Tibial artery (tissue), 4 donors: ENCODE data around the gene APOA1.

Source experiments
- DNase-seq, 2 donors: peaks; one replicate each; pipeline ENCODE4 v3.0.0-alpha.2; 2019
- H3K27ac ChIP-seq, 2 donors: fragments of 200-600 bp; sonication (generic) in 1 of 2; 1 replicate in 1 of 2; 2 replicates in 1 of 2; pipeline ENCODE4 v1.5.1; 2018 to 2019; ENCODE audit warnings: mild to moderate bottlenecking in 1 of 2
- H3K27me3 ChIP-seq, 2 donors: fragments of 200-600 bp; sonication (generic) in 1 of 2; one replicate each; pipeline versions ENCODE4 v1.5.1 to v1.6.0; 2016 to 2019
- H3K36me3 ChIP-seq, 3 donors: fragments of 200-600 bp; sonication (generic) in 2 of 3; one replicate each; pipeline ENCODE4 v1.5.1; 2016 to 2019; ENCODE audit warnings: mild to moderate bottlenecking in 2 of 3
- H3K4me1 ChIP-seq, 4 donors: fragments of 200-600 bp; sonication (generic) in 2 of 4; 1 replicate in 3 of 4; 2 replicates in 1 of 4; pipeline ENCODE4 v1.5.1; 2016 to 2019
- H3K4me3 ChIP-seq, 2 donors: fragments of 200-600 bp; sonication (generic) in 1 of 2; 1 replicate in 1 of 2; 2 replicates in 1 of 2; pipeline ENCODE4 v1.5.1; 2018 to 2019; ENCODE audit warnings: mild to moderate bottlenecking in 2 of 2
- H3K9me3 ChIP-seq, 3 donors: fragments of 200-600 bp; sonication (generic) in 1 of 3; one replicate each; pipeline ENCODE4 v1.5.1; 2016 to 2019
- CTCF ChIP-seq, 2 experiments: fragments of 200-600 bp in 1 of 2; fragments of 450-650 bp in 1 of 2; IDR thresholded peaks; one replicate each; pipeline ENCODE4 v1.5.1; 2017 to 2019; ENCODE audit warnings: antibody characterized with exemption in 2 of 2, mild to moderate bottlenecking in 1 of 2, moderate library complexity in 1 of 2
- intact Hi-C: fragments of 100-400 bp; cut with DNase I; formaldehyde crosslinking; loops from one replicate; pipeline ENCODE4 v1.15.0; 2023; ENCODE audit warnings: low total_unique reads

Gene APOA1

GRCh38 chr11:116791002-116791812, 46.2 kb downstream of the APOA1 start:
- DNase-seq = peak; percentile 64 to 84
- Histone ChIP-seq H3K36me3 (peaks cover under 1 to 5% (median 4%) of the 10 kb centered on the region in 3 donors), H3K4me1 (peaks cover 0 to 32% (median 21%) of the 10 kb centered on the region in 4 donors), H3K9me3 (no peaks in the 10 kb centered on the region), H3K4me3 (no peak overlapping the region), H3K27me3 (peaks cover 0 to 3% of the 10 kb centered on the region in 2 donors), H3K27ac (no peak overlapping the region)
- intact Hi-C loops = loop anchor here (5.0 kb wide), 2 partner anchors 46 to 316 kb away; partner anchors contain the start of gene APOA1
- peak; percentile 84 to 86 for TF ChIP-seq CTCF (IDR thresholded peaks at IDR 0.05)

GRCh38 chr11:116790167-116791001, 47.0 kb downstream of the APOA1 start:
- TF ChIP-seq CTCF (IDR thresholded peaks at IDR 0.05) = no peak
- Histone ChIP-seq H3K9me3 (no peaks in the 10 kb centered on the region), H3K27ac (no peak overlapping the region), H3K36me3 (peaks cover 8 to 14% (median 12%) of the 10 kb centered on the region in 3 donors), H3K4me1 (peaks cover 0 to 35% (median 23%) of the 10 kb centered on the region in 4 donors), H3K4me3 (no peak overlapping the region), H3K27me3 (peaks cover 0 to 3% of the 10 kb centered on the region in 2 donors)
- intact Hi-C loops = loop anchor here (5.0 kb wide), 2 partner anchors 47 to 317 kb away; partner anchors contain the start of gene APOA1
- no peak for DNase-seq

- intact Hi-C loops = loop anchor here (10.0 kb wide), 1 partner anchor 446 kb away; the partner anchor contains the start of genes PCSK7 and RNF214
- Histone ChIP-seq H3K27ac (no peak overlapping the region), H3K27me3 (peaks cover 0 to 3% of the 10 kb centered on the region in 2 donors), H3K9me3 (no peaks in the 10 kb centered on the region), H3K4me3 (no peak overlapping the region), H3K36me3 (peaks cover 22 to 28% (median 26%) of the 10 kb centered on the region in 3 donors), H3K4me1 (peaks cover 0 to 35% (median 23%) of the 10 kb centered on the region in 4 donors)
- DNase-seq = no peak
- TF ChIP-seq CTCF (IDR thresholded peaks at IDR 0.05) = no peak
These were observed 48.4 kb downstream of the APOA1 start for GRCh38 chr11:116788975-116789374.

GRCh38 chr11:116788534-116788933, 48.9 kb downstream of the APOA1 start:
- DNase-seq = no peak
- Histone ChIP-seq H3K27me3 (peaks cover 0 to 3% of the 10 kb centered on the region in 2 donors), H3K4me1 (peaks cover 0 to 35% (median 23%) of the 10 kb centered on the region in 4 donors), H3K9me3 (no peaks in the 10 kb centered on the region), H3K27ac (peak overlapping the region; percentile 86 to 88), H3K36me3 (peaks cover 27 to 32% (median 30%) of the 10 kb centered on the region in 3 donors), H3K4me3 (peak overlapping the region; percentile 98 to 100)
- TF ChIP-seq CTCF (IDR thresholded peaks at IDR 0.05) = no peak
- intact Hi-C loops = loop anchor here (10.0 kb wide), 1 partner anchor 446 kb away; the partner anchor contains the start of genes PCSK7 and RNF214

GRCh38 chr11:116787786-116788486, 49.5 kb downstream of the APOA1 start, which contains the start of gene ZPR1:
ZPR1 (minus strand) TSS chr11:116788023; CDS start chr11:116787990, 33 bp downstream.
- peak; percentile 81 to 89 for DNase-seq
- intact Hi-C loops = loop anchor here (10.0 kb wide), 1 partner anchor 447 kb away; the partner anchor contains the start of genes PCSK7 and RNF214
- Histone ChIP-seq H3K27ac (peak within 1 kb of the TSS; percentile 86 to 88), H3K4me1 (peaks cover 0 to 35% (median 23%) of the 10 kb centered on the region in 4 donors), H3K27me3 (peaks cover 0 to 3% of the 10 kb centered on the region in 2 donors), H3K9me3 (no peaks in the 10 kb centered on the region), H3K4me3 (peak within 1 kb of the TSS; percentile 98 to 100), H3K36me3 (peaks cover 33 to 38% (median 36%) of the 10 kb centered on the region in 3 donors)
- peak in 1 of 2 experiments; percentile 31 for TF ChIP-seq CTCF (IDR thresholded peaks at IDR 0.05)
